HG03196 (cell line): ENCODE data around the gene CGB8.
"Not testable (repeated sequence)": the region's sequence is repeated elsewhere in the genome, so short reads cannot be mapped to it uniquely, and the experiment has no call there.

Source experiments
- ATAC-seq: cut with Tn5 transposase; IDR thresholded peaks from one replicate; pipeline ENCODE4 v1.9.1; 2021; ENCODE audit not compliant: unreplicated experiment

CGB8 gene

DNA sequence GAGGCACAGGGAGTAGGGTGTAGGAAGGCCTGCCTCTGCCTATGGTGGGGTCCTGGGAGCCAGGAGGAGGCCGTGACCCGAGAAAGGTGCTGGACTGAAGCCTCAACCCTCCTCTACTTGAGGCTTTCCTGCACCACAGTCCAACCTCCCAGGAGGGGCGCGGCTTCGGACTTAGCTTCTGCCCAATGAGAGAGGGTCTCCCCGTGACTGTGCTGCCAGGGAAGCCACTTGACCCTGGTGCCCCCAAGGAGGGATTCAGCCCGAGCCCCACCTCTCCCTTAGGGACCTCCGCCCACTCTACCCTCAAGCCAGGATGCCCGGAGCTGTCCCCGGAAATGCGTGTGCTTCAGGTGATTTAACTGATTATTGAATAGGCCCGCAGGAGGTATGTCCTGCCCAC, at the start of gene CGB8:
TSS of gene CGB8 (minus strand) at position 101 of the 400 bp plus-strand sequence. CDS start 372 bp downstream, outside the sequence.
- not testable (repeated sequence) for ATAC-seq

DNA sequence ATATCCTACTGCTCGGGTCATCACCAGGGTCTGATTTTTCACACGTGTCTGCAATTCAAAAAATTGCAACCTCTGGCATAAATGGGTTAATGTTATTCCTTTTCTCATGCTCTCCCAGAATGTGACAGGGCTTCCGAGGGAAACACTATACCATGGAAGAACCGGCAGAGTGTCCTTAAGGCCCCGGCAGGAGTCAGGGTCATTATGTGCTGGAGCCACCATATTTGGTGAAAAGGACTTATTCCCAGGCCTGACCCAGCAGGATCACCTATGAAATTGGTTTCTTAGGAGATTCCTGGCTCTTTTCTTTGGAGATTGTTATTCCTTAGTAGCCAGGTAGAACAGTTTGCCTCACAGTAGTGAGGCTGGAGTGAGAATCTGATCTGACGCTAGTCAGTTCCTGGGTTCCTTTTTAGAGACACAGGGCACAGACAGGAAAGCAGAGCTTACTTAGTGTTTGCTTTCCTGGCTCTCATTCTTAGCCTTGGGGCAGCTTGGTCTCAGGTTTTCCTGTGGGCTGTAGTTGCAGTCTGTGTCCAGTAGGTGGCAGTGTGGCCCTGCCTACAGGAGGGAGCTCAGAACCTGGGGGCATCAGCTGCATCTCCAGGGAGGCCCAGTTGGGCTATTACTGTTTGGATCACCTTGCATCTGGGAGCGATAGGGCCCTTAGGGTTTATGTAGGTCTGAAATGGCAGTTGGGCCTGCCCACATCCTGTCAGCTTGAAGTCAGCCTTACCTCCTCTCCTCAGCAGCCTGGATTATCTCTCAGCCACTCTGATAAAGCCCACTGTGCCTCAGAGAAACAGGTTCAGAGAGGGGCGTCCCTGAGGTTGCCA, 48.8 kb upstream of the CGB8 start:
- peak; percentile 58 for ATAC-seq

- no peak for ATAC-seq
Observed at GRCh38 chr19:49094505-49095482, 45.9 kb upstream of the CGB8 start.

DNA sequence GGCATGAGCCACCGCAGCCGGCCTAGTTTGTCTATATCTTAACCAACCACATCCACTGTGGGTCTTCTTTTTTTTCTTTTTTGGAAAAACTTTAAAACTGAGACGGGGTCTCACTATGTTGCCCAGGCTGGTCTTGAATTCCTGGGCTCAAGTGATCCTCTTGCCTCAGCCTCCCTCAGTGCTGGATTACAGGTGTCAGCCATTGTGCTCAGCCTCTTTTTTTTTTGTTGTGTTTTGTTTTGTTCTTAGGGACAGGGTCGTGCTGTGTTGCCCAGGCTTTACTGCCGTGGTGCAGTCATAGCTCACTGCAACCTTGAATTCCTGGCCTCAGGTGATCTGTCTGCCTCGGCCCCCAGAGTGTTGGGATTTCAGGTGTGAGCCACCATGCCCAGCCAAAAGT, 43.8 kb upstream of the CGB8 start:
- ATAC-seq, result no peak

GRCh38 chr19:49091391-49092038, 42.6 kb upstream of the CGB8 start:
- no peak for ATAC-seq

DNA sequence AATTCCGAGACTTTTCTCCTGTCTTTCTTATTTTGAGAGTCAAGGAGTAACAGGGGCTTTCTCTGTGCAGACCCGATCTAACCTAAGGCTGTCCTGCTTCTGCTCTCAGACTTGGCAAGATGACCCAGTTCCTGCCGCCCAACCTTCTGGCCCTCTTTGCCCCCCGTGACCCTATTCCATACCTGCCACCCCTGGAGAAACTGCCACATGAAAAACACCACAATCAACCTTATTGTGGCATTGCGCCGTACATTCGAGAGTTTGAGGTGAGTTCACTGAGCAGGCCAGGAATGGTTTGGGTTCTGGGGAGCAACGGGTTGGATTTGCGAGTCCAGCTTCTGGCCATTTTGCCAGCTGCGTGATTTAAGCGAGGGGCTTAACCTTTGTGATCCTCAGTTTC, 37.4 kb upstream of the CGB8 start:
- ATAC-seq, result no peak

DNA sequence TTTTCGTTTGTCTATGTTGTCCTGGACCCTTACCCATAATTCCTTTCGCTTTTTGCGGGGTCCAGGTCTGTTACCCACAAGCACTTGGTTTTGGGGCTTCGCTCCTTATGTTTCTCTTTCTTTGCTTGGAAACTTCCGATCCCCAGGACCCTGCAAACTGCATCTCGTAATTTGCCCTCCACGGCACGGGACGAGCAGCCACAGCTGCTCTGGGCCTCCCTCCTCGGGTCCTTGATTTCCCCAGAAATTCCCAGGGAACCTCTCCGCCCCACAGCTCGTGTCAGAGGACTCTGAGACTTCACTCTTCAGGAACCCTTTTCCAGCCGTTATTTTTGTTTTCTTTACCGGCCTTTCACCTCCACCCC, 36.9 kb upstream of the CGB8 start:
- ATAC-seq, result no peak

GRCh38 chr19:49085020-49085867, 36.3 kb upstream of the CGB8 start, which contains the start of gene SNRNP70:
TSS of gene SNRNP70 (plus strand) at chr19:49085451. CDS start at chr19:49086415, 964 bp downstream.
- ATAC-seq, result peak; percentile 83

- ATAC-seq, result no peak
Observed at GRCh38 chr19:49084206-49085019, 35.5 kb upstream of the CGB8 start.

DNA sequence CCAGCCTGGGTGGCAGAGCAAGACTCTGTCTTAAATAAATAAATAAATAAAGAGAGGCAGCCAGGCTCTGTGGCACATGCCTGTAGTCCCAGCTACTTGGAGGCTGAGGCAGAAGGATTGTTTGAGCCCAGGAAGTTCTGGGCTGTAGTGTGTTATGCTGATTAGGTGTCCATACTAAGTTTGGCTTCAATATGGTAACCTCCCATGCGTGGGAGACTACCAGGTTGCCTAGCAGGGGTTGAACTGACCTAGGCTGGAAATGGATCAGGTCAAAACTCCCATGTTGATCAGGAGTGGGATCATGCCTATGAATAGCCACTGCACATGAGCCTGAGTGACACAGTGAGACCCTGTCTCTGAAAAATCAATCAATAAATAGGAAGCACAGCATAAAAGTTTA, 32.4 kb upstream of the CGB8 start:
- ATAC-seq, result no peak

DNA sequence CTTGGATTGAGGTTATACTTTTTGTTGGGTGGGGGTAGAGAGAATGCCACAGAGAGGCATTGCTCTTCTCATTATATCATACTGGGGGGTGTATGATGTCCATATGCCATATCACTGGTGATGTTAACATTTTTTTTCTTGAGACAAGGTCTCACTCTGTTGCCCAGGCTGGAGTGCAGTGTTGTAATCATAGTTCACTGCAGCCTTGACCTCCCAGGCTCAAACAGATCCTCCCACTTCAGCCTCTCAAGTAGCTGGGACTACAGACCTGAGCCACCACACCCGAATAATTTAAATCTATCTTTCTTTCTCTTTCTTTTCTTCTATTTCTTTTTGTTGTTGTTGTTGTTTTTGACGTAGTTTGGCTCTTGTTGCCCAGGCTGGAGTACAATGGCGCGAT, 31.5 kb upstream of the CGB8 start:
- ATAC-seq, result no peak

GRCh38 chr19:49074869-49075268, 26.0 kb upstream of the CGB8 start:
- not testable (repeated sequence) for ATAC-seq

- no peak for ATAC-seq
Observed at GRCh38 chr19:49073514-49074378, 24.8 kb upstream of the CGB8 start.

GRCh38 chr19:49071860-49072547, 23.1 kb upstream of the CGB8 start:
- no peak for ATAC-seq

GRCh38 chr19:49070416-49070815, 21.5 kb upstream of the CGB8 start:
- ATAC-seq, result no peak

DNA sequence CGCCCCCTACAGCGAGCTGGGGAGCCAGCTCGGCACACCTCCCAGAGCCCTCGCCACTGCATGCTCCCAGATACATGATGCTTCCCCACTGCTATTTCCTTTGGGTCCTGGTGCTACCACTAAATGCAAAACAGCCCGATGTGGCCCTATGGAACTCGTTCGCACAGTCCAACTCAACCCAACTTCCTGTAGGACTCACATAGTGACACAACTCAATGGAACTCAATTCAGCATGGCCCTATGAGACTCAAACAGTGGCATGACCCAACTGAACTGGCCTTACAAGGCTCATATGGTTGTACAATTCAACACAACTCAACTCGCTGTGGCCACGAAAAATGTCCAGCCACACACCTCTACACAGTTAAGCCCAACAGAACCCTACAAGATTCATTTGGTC, 20.1 kb upstream of the CGB8 start:
- no peak for ATAC-seq

DNA sequence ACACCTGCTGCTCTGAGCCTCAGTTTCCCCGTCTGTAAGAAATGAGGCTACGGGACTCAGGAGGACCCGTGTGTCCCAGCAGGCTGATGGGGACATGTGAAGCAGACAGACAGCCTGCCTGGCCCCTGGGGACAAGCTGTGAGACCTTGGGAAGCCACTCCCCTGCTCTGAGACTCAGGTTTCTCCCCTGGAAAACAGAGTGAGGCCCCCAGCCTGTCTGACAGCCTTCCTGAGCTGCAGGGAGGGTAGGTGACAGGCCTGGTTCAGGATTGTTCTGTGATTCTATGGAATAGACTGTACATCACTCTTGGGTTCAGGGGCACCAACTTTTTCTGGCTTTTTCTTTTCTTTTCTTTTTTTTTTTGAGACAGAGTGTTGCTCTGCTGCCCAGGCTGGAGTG, 18.6 kb upstream of the CGB8 start:
- ATAC-seq, result no peak
